OCI-LY7 (cell line): Measurements from ENCODE around the gene HES7.

Experiments
- EZH2phosphoT487 ChIP-seq: fragments of 200-600 bp; sonication (generic); IDR thresholded peaks from 2 replicates; pipeline ENCODE4 v1.6.1; 2018; ENCODE audit warnings: low read depth, borderline replicate concordance, mild to moderate bottlenecking, mixed run types, antibody characterized with exemption, low read length, moderate library complexity, mixed read lengths
- TF ChIP-seq, protein P1 (sequence below): fragments of 200-600 bp; sonication (generic); conservative IDR thresholded peaks from 2 replicates; pipeline ENCODE4 v1.5.1; 2014; ENCODE audit warnings: mild to moderate bottlenecking, antibody characterized with exemption, low read length, moderate library complexity, mixed read lengths

DNA sequence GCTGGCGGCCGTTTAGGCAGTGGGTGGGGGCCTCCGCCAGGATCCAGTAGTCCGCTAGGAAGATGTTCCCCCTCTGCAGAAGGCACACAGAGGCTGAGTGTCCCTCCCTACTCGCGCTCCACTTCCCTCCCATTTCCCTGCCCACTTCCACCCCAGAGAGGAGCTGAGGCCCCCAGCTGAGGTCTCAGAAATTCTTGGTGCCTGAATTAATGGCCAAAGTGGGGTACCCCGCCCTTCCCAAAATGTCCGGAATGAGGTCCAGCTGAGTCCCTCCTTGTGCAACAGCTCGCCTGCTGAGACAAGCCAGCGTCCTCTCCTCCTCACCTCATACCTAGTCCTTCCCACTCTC lies 13.5 kb downstream of the HES7 start:
- TF ChIP-seq, protein P1, sequence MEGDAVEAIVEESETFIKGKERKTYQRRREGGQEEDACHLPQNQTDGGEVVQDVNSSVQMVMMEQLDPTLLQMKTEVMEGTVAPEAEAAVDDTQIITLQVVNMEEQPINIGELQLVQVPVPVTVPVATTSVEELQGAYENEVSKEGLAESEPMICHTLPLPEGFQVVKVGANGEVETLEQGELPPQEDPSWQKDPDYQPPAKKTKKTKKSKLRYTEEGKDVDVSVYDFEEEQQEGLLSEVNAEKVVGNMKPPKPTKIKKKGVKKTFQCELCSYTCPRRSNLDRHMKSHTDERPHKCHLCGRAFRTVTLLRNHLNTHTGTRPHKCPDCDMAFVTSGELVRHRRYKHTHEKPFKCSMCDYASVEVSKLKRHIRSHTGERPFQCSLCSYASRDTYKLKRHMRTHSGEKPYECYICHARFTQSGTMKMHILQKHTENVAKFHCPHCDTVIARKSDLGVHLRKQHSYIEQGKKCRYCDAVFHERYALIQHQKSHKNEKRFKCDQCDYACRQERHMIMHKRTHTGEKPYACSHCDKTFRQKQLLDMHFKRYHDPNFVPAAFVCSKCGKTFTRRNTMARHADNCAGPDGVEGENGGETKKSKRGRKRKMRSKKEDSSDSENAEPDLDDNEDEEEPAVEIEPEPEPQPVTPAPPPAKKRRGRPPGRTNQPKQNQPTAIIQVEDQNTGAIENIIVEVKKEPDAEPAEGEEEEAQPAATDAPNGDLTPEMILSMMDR: peak; percentile 51; the same call in 1 of the 2 replicates
- no peak for TF ChIP-seq EZH2phosphoT487
